HUES64 (cell line): ENCODE results near the gene RFX4.

ENCODE experiments used
- H3K27ac ChIP-seq: 2 replicates; pipeline ENCODE4 v1.7.0; 2013; ENCODE audit warnings: low read depth, low read length, inconsistent platforms
- H3K27me3 ChIP-seq: 2 replicates; pipeline ENCODE4 v1.6.1; 2013; ENCODE audit warnings: mild to moderate bottlenecking, low read length; ENCODE audit not compliant: insufficient read depth
- H3K36me3 ChIP-seq: 2 replicates; pipeline ENCODE4 v1.6.1; 2013; ENCODE audit warnings: mild to moderate bottlenecking, low read length; ENCODE audit not compliant: insufficient read depth
- H3K4me1 ChIP-seq: 2 replicates; pipeline ENCODE4 v1.6.1; 2013; ENCODE audit warnings: mild to moderate bottlenecking, low read length, moderate library complexity; ENCODE audit not compliant: insufficient read depth
- H3K4me3 ChIP-seq: 2 replicates; pipeline ENCODE4 v1.5.1; 2013; ENCODE audit warnings: mild to moderate bottlenecking, low read length, moderate library complexity
- H3K9ac ChIP-seq: 2 replicates; pipeline ENCODE4 v1.6.1; 2013; ENCODE audit warnings: mild to moderate bottlenecking, low read depth, low read length
- H3K9me3 ChIP-seq: 2 replicates; pipeline ENCODE4 v1.6.1; 2013; ENCODE audit warnings: low read depth, low read length; ENCODE audit not compliant: insufficient read depth
- WGBS: fragments of 150-250, 120-280 bp; methylation state at CpG from one replicate; pipeline ENCODE4 v1.1.7; 2013; ENCODE audit warnings: missing lambda C conversion rate; 5-methylcytosine and 5-hydroxymethylcytosine counted together

RFX4 gene

GRCh38 chr12:106631150-106631549 lies 48.3 kb downstream of the RFX4 start:
- no peak overlapping the region for H3K27ac ChIP-seq
- H3K4me1 ChIP-seq = no peaks in the 10 kb centered on the region
- no peaks in the 10 kb centered on the region for H3K36me3 ChIP-seq
- no peak overlapping the region for H3K9ac ChIP-seq
- H3K9me3 ChIP-seq = no peaks in the 10 kb centered on the region
- H3K4me3 ChIP-seq = no peak overlapping the region
- no peaks in the 10 kb centered on the region for H3K27me3 ChIP-seq
- 76% methylated on average over 3 of the region's 3 CpGs for WGBS

- H3K27me3 ChIP-seq = no peaks in the 10 kb centered on the region
- no peak overlapping the region for H3K27ac ChIP-seq
- no peaks in the 10 kb centered on the region for H3K9me3 ChIP-seq
- no peaks in the 10 kb centered on the region for H3K4me1 ChIP-seq
- H3K9ac ChIP-seq = no peak overlapping the region
- no peak overlapping the region for H3K4me3 ChIP-seq
- H3K36me3 ChIP-seq = no peaks in the 10 kb centered on the region
- WGBS = 95% methylated on average over 2 of the region's 2 CpGs
Measured at GRCh38 chr12:106631797-106632196, 49.0 kb downstream of the RFX4 start.

- Histone ChIP-seq H3K27ac (no peak overlapping the region), H3K27me3 (no peaks in the 10 kb centered on the region), H3K36me3 (no peaks in the 10 kb centered on the region), H3K4me1 (no peaks in the 10 kb centered on the region), H3K9me3 (no peaks in the 10 kb centered on the region), H3K4me3 (no peak overlapping the region), H3K9ac (no peak overlapping the region)
- 91% methylated on average over 7 of the region's 7 CpGs for WGBS
Measured at GRCh38 chr12:106632797-106633450, 50.1 kb downstream of the RFX4 start.

- Histone ChIP-seq H3K27ac (no peak overlapping the region), H3K27me3 (no peaks in the 10 kb centered on the region)
Measured at GRCh38 chr12:106633451-106633823, 50.6 kb downstream of the RFX4 start.

GRCh38 chr12:106634206-106634605 lies 51.4 kb downstream of the RFX4 start:
- H3K9ac ChIP-seq = no peak overlapping the region
- no peaks in the 10 kb centered on the region for H3K4me1 ChIP-seq
- H3K9me3 ChIP-seq = no peaks in the 10 kb centered on the region
- no peak overlapping the region for H3K4me3 ChIP-seq
- H3K27ac ChIP-seq = no peak overlapping the region
- no peaks in the 10 kb centered on the region for H3K27me3 ChIP-seq
- H3K36me3 ChIP-seq = no peaks in the 10 kb centered on the region
- 93% methylated on average over 6 of the region's 7 CpGs for WGBS

More at GRCh38 chr12:106633451-106633823, 50.6 kb downstream of the RFX4 start:
- 94% methylated on average over 1 of the region's 1 CpG for WGBS
- Histone ChIP-seq H3K36me3 (no peaks in the 10 kb centered on the region), H3K4me1 (no peaks in the 10 kb centered on the region), H3K4me3 (no peak overlapping the region), H3K9ac (no peak overlapping the region), H3K9me3 (no peaks in the 10 kb centered on the region)

GRCh38 chr12:106643000-106643399 lies 60.2 kb downstream of the RFX4 start:
- WGBS = 58% methylated on average over 4 of the region's 5 CpGs
- no peaks in the 10 kb centered on the region for H3K36me3 ChIP-seq
- H3K27ac ChIP-seq = no peak overlapping the region
- peaks cover 7% of the 10 kb centered on the region; the same call in 1 of the 2 replicates for H3K4me1 ChIP-seq
- H3K9ac ChIP-seq = no peak overlapping the region
- no peaks in the 10 kb centered on the region for H3K9me3 ChIP-seq
- no peak overlapping the region for H3K4me3 ChIP-seq
- H3K27me3 ChIP-seq = no peaks in the 10 kb centered on the region

GRCh38 chr12:106644335-106645073 lies 61.7 kb downstream of the RFX4 start:
- H3K27me3 ChIP-seq = no peaks in the 10 kb centered on the region
- no peaks in the 10 kb centered on the region for H3K36me3 ChIP-seq
- H3K9me3 ChIP-seq = no peaks in the 10 kb centered on the region
- no peak overlapping the region for H3K9ac ChIP-seq
- H3K4me1 ChIP-seq = peaks cover 7% of the 10 kb centered on the region; the same call in 1 of the 2 replicates
- H3K4me3 ChIP-seq = no peak overlapping the region
- 97% methylated on average over 14 of the region's 16 CpGs for WGBS
- H3K27ac ChIP-seq = no peak overlapping the region

- Histone ChIP-seq H3K27me3 (no peaks in the 10 kb centered on the region), H3K36me3 (no peaks in the 10 kb centered on the region), H3K4me1 (peaks cover 7% of the 10 kb centered on the region; the same call in 1 of the 2 replicates), H3K27ac (no peak overlapping the region), H3K4me3 (no peak overlapping the region), H3K9ac (no peak overlapping the region), H3K9me3 (no peaks in the 10 kb centered on the region)
- WGBS = 93% methylated on average over 16 of the region's 16 CpGs
Measured at GRCh38 chr12:106645074-106645421, 62.2 kb downstream of the RFX4 start.

- Histone ChIP-seq H3K4me1 (peaks cover 7% of the 10 kb centered on the region; the same call in 1 of the 2 replicates), H3K27me3 (no peaks in the 10 kb centered on the region), H3K4me3 (no peak overlapping the region), H3K36me3 (no peaks in the 10 kb centered on the region), H3K9me3 (no peaks in the 10 kb centered on the region), H3K9ac (no peak overlapping the region), H3K27ac (no peak overlapping the region)
- WGBS = 77% methylated on average over 6 of the region's 6 CpGs
Measured at GRCh38 chr12:106645465-106646330, 62.9 kb downstream of the RFX4 start.

- H3K9me3 ChIP-seq = no peaks in the 10 kb centered on the region
- no peaks in the 10 kb centered on the region for H3K27me3 ChIP-seq
- H3K4me3 ChIP-seq = no peak overlapping the region
- H3K4me1 ChIP-seq = peaks cover 7% of the 10 kb centered on the region; the same call in 1 of the 2 replicates
- H3K36me3 ChIP-seq = no peaks in the 10 kb centered on the region
- H3K27ac ChIP-seq = no peak overlapping the region
- 85% methylated on average over 2 of the region's 2 CpGs for WGBS
- H3K9ac ChIP-seq = no peak overlapping the region
Measured at GRCh38 chr12:106646472-106646871, 63.7 kb downstream of the RFX4 start.
